ENCODE results near the gene BPNT1. TPM values are rescaled to one million over a fixed set of nuclear protein-coding genes. Genes with fewer than 3 reads are reported as not detected.

BPNT1 gene
- total RNA-seq, 2 experiments from 2014 or later, result 43.0 to 98.5 TPM

GRCh38 chr1:220076861-220077762 is 12.5 kb downstream of the BPNT1 start:
- no TSS peak for BruUV-seq (replicated peaks)
- no peak for DNase-seq (ENCODE audit: low spot score)

DNA sequence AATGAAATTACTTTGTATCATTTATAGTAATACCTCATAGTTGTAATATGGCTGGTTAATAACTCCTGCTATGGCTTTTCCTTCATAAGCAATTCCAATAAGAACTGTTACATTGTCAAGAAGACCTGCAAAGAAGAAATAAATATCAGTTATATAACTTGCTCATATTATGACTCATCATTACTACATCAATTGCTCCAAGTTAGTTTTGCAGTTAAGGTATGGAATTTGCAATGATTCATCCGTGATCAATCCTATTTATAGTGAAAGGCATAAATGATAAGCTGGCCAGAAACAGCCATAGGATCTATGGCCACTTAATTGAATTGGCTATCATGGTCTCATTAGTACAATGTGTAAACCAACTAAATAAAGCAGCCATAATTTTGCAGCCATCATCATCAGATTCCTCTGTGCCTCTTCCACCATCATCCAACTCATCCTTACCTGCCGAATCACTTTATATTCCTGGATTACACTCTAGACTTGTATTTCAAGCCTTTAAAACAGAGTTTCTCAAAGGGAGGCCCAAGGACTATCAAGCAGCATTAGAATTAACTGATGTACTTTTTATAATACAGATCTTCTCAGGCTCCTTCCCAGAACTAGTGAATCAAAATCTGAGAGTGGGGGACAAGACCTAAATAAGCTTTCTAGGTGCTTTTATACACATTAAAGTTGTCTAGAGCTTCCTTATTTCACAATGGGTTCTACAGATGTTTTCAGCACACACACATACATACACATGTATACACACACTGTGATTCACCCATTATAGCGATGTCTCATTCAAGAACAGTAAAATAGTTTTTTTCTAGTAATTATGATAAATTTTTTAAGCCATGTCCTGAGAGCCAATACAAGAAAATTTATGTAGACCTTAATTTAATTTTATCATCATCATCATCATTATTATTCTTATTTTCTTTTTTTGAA is 22.1 kb downstream of the BPNT1 start:
- H4K20me1 ChIP-seq (ENCODE audit: insufficient read depth, low read length), result no peaks in the 10 kb centered on the region
- peaks cover 88% of the 10 kb centered on the region for H3K36me3 ChIP-seq (ENCODE audit: insufficient read depth, low read length)
- no peak overlapping the region for H3K27ac ChIP-seq (ENCODE audit: low read depth, low read length, poor library complexity, severe bottlenecking)
- H3K9me2 ChIP-seq (ENCODE audit: insufficient read depth, low read length), result no peaks in the 10 kb centered on the region
- H3K79me2 ChIP-seq (ENCODE audit: insufficient read depth, low read depth, low read length), result no peaks in the 10 kb centered on the region
- no peaks in the 10 kb centered on the region for H3K4me1 ChIP-seq (ENCODE audit: insufficient read depth, low read length, poor library complexity, severe bottlenecking)
- no peaks in the 10 kb centered on the region for H3K9me3 ChIP-seq (ENCODE audit: low read length)
- no peak overlapping the region for H2AFZ ChIP-seq (ENCODE audit: low read length)
- ChIA-PET CTCF (ENCODE audit: unreplicated experiment) (no interaction called here), POLR2A (interaction anchor here (0.6 to 1.6 kb wide), 11 partner anchors 9 to 1734 kb away, joined by 3 to 6 read pairs (median 3); no protein-coding TSS in a partner anchor)
- intact Hi-C loops (cut with micrococcal nuclease; ENCODE audit: unreplicated experiment), result no loop called here
- TF ChIP-seq CTCF (conservative IDR thresholded peaks at IDR 0.05; ENCODE audit: low read length) (no peak), EZH2phosphoT487 (IDR thresholded peaks at IDR 0.05; ENCODE audit: borderline replicate concordance, low read depth, low read length) (no peak)
- BruUV-seq (replicated peaks), result no TSS peak
- H3K4me3 ChIP-seq (ENCODE audit: low read depth, low read length, poor library complexity, severe bottlenecking), result no peak overlapping the region
- DNase-seq (ENCODE audit: low spot score), result no peak
- H3K4me2 ChIP-seq (ENCODE audit: low read length), result no peak overlapping the region

More at GRCh38 chr1:220076861-220077762, 12.5 kb downstream of the BPNT1 start:
- no peak overlapping the region for H3K4me2 ChIP-seq (ENCODE audit: low read length)
- no peak overlapping the region for H2AFZ ChIP-seq (ENCODE audit: low read length)
- H3K27ac ChIP-seq (ENCODE audit: low read depth, low read length, poor library complexity, severe bottlenecking), result no peak overlapping the region
- H3K9me2 ChIP-seq (ENCODE audit: insufficient read depth, low read length), result no peaks in the 10 kb centered on the region
- H3K4me1 ChIP-seq (ENCODE audit: insufficient read depth, low read length, poor library complexity, severe bottlenecking), result no peaks in the 10 kb centered on the region
- H3K79me2 ChIP-seq (ENCODE audit: insufficient read depth, low read depth, low read length), result peaks cover 38% of the 10 kb centered on the region; the same call in 1 of the 2 replicates
- POLR2A ChIA-PET, result interaction anchor here (0.7 to 1.0 kb wide), 3 partner anchors 10 to 44 kb away, joined by 3 to 4 read pairs (median 3); partner anchors contain the start of gene IARS2
- CTCF ChIA-PET (ENCODE audit: unreplicated experiment), result no interaction called here
- H3K36me3 ChIP-seq (ENCODE audit: insufficient read depth, low read length), result peaks cover 86% of the 10 kb centered on the region
- TF ChIP-seq EZH2phosphoT487 (IDR thresholded peaks at IDR 0.05; ENCODE audit: borderline replicate concordance, low read depth, low read length) (no peak), CTCF (conservative IDR thresholded peaks at IDR 0.05; ENCODE audit: low read length) (no peak)
- no peaks in the 10 kb centered on the region for H3K9me3 ChIP-seq (ENCODE audit: low read length)
- H3K4me3 ChIP-seq (ENCODE audit: low read depth, low read length, poor library complexity, severe bottlenecking), result no peak overlapping the region
- intact Hi-C loops (cut with micrococcal nuclease; ENCODE audit: unreplicated experiment), result no loop called here
- no peaks in the 10 kb centered on the region for H4K20me1 ChIP-seq (ENCODE audit: insufficient read depth, low read length)

All from OCI-LY7 (cell line).